ENCODE data around the gene IFT122.

- TF ChIP-seq YY1 (IDR thresholded peaks at IDR 0.05; ENCODE audit: insufficient read depth, insufficient read length): no peak
- TF ChIP-seq ZNF274 (IDR thresholded peaks at IDR 0.05; ENCODE audit: low read depth, low read length): no peak
Observed at GRCh38 chr3:129425619-129426018, 14.4 kb upstream of the IFT122 start.

Data from NT2/D1 (cell line).